ENCODE measurements around the gene MBOAT2.

Gene MBOAT2

GRCh38 chr2:8861797-8862196 is 141.7 kb downstream of the MBOAT2 start:
- TF ChIP-seq, protein P1, sequence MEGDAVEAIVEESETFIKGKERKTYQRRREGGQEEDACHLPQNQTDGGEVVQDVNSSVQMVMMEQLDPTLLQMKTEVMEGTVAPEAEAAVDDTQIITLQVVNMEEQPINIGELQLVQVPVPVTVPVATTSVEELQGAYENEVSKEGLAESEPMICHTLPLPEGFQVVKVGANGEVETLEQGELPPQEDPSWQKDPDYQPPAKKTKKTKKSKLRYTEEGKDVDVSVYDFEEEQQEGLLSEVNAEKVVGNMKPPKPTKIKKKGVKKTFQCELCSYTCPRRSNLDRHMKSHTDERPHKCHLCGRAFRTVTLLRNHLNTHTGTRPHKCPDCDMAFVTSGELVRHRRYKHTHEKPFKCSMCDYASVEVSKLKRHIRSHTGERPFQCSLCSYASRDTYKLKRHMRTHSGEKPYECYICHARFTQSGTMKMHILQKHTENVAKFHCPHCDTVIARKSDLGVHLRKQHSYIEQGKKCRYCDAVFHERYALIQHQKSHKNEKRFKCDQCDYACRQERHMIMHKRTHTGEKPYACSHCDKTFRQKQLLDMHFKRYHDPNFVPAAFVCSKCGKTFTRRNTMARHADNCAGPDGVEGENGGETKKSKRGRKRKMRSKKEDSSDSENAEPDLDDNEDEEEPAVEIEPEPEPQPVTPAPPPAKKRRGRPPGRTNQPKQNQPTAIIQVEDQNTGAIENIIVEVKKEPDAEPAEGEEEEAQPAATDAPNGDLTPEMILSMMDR (IDR thresholded peaks at IDR 0.05; ENCODE audit: control insufficient read depth, insufficient read depth, low read depth, low read length, missing control alignments), result no peak
- no peak for DNase-seq (ENCODE audit: low read depth)
- no peak overlapping the region for H3K4me3 ChIP-seq (ENCODE audit: control insufficient read depth, low read depth, low read length)

DNA sequence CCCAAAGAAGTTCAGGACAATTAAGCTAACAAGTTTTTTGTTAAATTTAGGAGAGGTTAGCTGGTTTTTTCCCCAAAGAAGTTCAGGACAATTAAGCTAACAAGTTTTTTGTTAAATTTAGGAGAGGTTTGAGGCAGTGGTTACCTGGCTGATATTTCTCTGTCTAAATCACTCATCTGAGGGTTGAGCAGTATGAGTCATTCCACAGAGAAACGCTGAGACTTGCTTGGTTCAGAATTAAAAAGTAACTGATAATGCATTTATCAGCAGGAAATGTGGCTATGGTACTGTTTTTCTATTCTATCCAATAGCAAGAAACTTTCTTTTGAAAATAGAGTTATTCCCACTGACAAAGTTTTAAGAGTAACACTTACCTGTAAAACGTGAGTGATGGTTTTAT is 143.2 kb downstream of the MBOAT2 start:
- TF ChIP-seq, protein P1 (IDR thresholded peaks at IDR 0.05; ENCODE audit: control insufficient read depth, insufficient read depth, low read depth, low read length, missing control alignments), result no peak
- H3K4me3 ChIP-seq (ENCODE audit: control insufficient read depth, low read depth, low read length), result no peak overlapping the region
- no peak for DNase-seq (ENCODE audit: low read depth)

DNA sequence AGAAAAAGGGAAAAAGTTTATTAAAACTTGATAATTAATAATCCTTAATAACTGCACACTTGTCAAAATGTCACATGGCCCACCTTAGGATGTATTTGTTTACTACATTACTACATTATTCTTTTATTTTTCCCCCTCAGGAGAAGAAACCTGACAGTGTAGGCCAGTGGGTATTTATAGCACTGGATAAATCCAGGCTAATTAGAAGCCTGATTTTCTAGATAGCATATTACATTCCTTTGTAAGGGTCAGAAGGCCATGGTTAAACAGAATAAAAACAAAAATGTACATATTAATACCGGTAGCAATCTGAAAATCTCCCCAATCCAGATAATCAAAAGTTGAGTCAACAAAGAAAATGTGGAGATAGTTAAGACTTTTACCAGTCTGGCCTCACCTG is 144.6 kb downstream of the MBOAT2 start:
- TF ChIP-seq, protein P1 (IDR thresholded peaks at IDR 0.05; ENCODE audit: control insufficient read depth, insufficient read depth, low read depth, low read length, missing control alignments), result no peak
- no peak for DNase-seq (ENCODE audit: low read depth)
- H3K4me3 ChIP-seq (ENCODE audit: control insufficient read depth, low read depth, low read length), result no peak overlapping the region

DNA sequence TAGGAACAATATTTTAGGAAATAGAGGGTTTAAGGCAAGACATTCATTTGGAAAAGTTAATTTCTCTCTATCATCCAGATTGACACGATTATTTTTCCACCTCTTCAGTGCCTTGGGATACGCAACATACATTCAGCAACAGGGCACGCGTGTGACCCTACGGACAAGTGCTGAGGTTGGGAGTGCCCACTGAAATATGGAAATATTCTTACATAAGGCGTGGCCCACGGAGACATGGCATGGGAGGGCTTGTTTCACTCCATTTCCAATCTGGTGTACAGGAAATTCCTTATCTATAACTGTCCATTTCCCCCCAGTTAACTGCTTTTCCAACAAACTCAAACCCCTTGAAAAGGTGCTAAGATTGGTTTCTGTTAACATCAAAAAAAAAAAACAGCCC is 145.2 kb downstream of the MBOAT2 start:
- no peak overlapping the region for H3K4me3 ChIP-seq (ENCODE audit: control insufficient read depth, low read depth, low read length)
- no peak for DNase-seq (ENCODE audit: low read depth)
- TF ChIP-seq, protein P1 (IDR thresholded peaks at IDR 0.05; ENCODE audit: control insufficient read depth, insufficient read depth, low read depth, low read length, missing control alignments), result no peak

GRCh38 chr2:8857709-8858108 is 145.8 kb downstream of the MBOAT2 start:
- TF ChIP-seq, protein P1 (IDR thresholded peaks at IDR 0.05; ENCODE audit: control insufficient read depth, insufficient read depth, low read depth, low read length, missing control alignments), result no peak
- H3K4me3 ChIP-seq (ENCODE audit: control insufficient read depth, low read depth, low read length), result no peak overlapping the region
- peak; percentile 39 for DNase-seq (ENCODE audit: low read depth)

DNA sequence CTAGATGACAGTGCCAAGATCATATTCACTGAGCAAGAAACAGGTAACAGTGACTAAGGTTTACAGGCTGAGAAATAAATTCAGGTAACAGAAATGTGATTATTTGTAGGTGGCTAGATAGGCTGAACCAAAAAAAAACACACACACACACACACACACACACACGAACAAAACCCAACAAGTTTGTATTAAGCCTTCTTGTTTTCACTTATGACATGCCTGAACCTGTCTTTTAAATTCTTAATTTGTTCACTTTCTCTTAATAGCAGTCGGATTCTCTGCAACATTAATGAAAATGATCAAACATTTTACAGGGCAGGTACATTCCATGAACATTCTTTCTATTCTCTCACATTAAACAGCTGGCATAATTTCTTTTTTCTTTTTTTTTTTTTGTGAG is 147.3 kb downstream of the MBOAT2 start:
- H3K4me3 ChIP-seq (ENCODE audit: control insufficient read depth, low read depth, low read length), result no peak overlapping the region
- TF ChIP-seq, protein P1 (IDR thresholded peaks at IDR 0.05; ENCODE audit: control insufficient read depth, insufficient read depth, low read depth, low read length, missing control alignments), result no peak
- DNase-seq (ENCODE audit: low read depth), result no peak

DNA sequence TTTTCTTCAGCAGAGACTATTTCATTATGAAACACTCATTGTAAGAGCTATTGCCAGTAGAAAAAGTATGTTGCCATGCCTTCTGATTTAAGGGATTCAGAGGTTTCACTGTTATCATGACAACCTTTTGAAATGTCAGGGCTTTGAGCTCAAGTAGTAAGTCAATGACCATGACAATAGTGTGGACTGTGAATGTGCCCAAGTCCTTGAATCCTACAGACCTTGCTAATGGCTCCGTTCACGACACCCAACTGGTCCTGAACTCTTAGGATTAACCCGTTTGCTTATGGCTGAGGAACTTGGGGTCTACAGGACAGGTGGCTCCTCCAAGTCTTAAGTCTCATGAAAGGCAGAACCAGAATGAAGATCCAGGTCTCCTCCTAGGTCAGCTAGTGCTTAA is 148.5 kb downstream of the MBOAT2 start:
- TF ChIP-seq, protein P1 (IDR thresholded peaks at IDR 0.05; ENCODE audit: control insufficient read depth, insufficient read depth, low read depth, low read length, missing control alignments), result no peak
- no peak for DNase-seq (ENCODE audit: low read depth)
- no peak overlapping the region for H3K4me3 ChIP-seq (ENCODE audit: control insufficient read depth, low read depth, low read length)

Measured in AG09309 (cell line).